ENCODE measurements around the gene FAM89B.

Gene FAM89B

GRCh38 chr11:65576232-65576866 lies 4.0 kb downstream of the FAM89B start:
- no peaks in the 10 kb centered on the region for H3K9me2 ChIP-seq (replicated peaks; ENCODE audit: insufficient read depth, low read length)
- no peaks in the 10 kb centered on the region for H4K20me1 ChIP-seq (ENCODE audit: insufficient read depth, low read length)
- H3K4me1 ChIP-seq (ENCODE audit: low read length): peaks cover 28% of the 10 kb centered on the region
- peaks cover 36% of the 10 kb centered on the region for H3F3A ChIP-seq (ENCODE audit: insufficient read depth, low read length)
- peak overlapping the region; percentile 87 for H3K9ac ChIP-seq (ENCODE audit: low read length)
- DNase-seq: peak; percentile 19
- H2AFZ ChIP-seq (ENCODE audit: low read length): no peak overlapping the region
- peak overlapping the region; percentile 63 for H3K27ac ChIP-seq (ENCODE audit: low read length)
- peak overlapping the region; percentile 98 for H3K4me2 ChIP-seq (ENCODE audit: low read depth, low read length)
- H3K4me3 ChIP-seq (ENCODE audit: low read length): peak overlapping the region; percentile 91
- TF ChIP-seq EZH2 (optimal IDR thresholded peaks at IDR 0.05; ENCODE audit: low read depth, low read length) (no peak), CTCF (IDR thresholded peaks at IDR 0.05; ENCODE audit: low read length) (no peak)
- no peaks in the 10 kb centered on the region for H3K27me3 ChIP-seq (replicated peaks; ENCODE audit: insufficient read depth, low read length)
- no peaks in the 10 kb centered on the region for H3K9me3 ChIP-seq (replicated peaks; ENCODE audit: insufficient read depth, low read length)
- H3K36me3 ChIP-seq (replicated peaks; ENCODE audit: insufficient read depth, low read length): no peaks in the 10 kb centered on the region
- H3K79me2 ChIP-seq (ENCODE audit: low read length): peaks cover 69% of the 10 kb centered on the region

- peaks cover 20% of the 10 kb centered on the region for H3K4me1 ChIP-seq (ENCODE audit: low read length)
- H3K36me3 ChIP-seq (replicated peaks; ENCODE audit: insufficient read depth, low read length): no peaks in the 10 kb centered on the region
- H3K9me3 ChIP-seq (replicated peaks; ENCODE audit: insufficient read depth, low read length): no peaks in the 10 kb centered on the region
- H2AFZ ChIP-seq (ENCODE audit: low read length): no peak overlapping the region
- H3K9ac ChIP-seq (ENCODE audit: low read length): peak overlapping the region; percentile 87
- peak; percentile 30 for DNase-seq
- no peaks in the 10 kb centered on the region for H3K27me3 ChIP-seq (replicated peaks; ENCODE audit: insufficient read depth, low read length)
- peaks cover 62% of the 10 kb centered on the region for H3K79me2 ChIP-seq (ENCODE audit: low read length)
- no peaks in the 10 kb centered on the region for H4K20me1 ChIP-seq (ENCODE audit: insufficient read depth, low read length)
- peaks cover 28% of the 10 kb centered on the region for H3F3A ChIP-seq (ENCODE audit: insufficient read depth, low read length)
- no peaks in the 10 kb centered on the region for H3K9me2 ChIP-seq (replicated peaks; ENCODE audit: insufficient read depth, low read length)
- peak overlapping the region; percentile 98 for H3K4me2 ChIP-seq (ENCODE audit: low read depth, low read length)
- H3K4me3 ChIP-seq (ENCODE audit: low read length): peak overlapping the region; percentile 91
- TF ChIP-seq CTCF (IDR thresholded peaks at IDR 0.05; ENCODE audit: low read length) (no peak), EZH2phosphoT487 (IDR thresholded peaks at IDR 0.05; ENCODE audit: low read length) (no peak), EZH2 (optimal IDR thresholded peaks at IDR 0.05; ENCODE audit: low read depth, low read length) (no peak)
- H3K27ac ChIP-seq (ENCODE audit: low read length): peak overlapping the region; percentile 63
Observed at GRCh38 chr11:65576867-65577755, 4.8 kb downstream of the FAM89B start.

- Histone ChIP-seq H3K4me3 (ENCODE audit: low read length) (peak overlapping the region; percentile 91; the same call in 1 of the 2 replicates), H3K9me2 (replicated peaks; ENCODE audit: insufficient read depth, low read length) (no peaks in the 10 kb centered on the region), H3K79me2 (ENCODE audit: low read length) (peaks cover 61% of the 10 kb centered on the region), H3K4me1 (ENCODE audit: low read length) (peaks cover 20% of the 10 kb centered on the region), H3K9me3 (replicated peaks; ENCODE audit: insufficient read depth, low read length) (no peaks in the 10 kb centered on the region), H3F3A (ENCODE audit: insufficient read depth, low read length) (peaks cover 26% of the 10 kb centered on the region), H3K27me3 (replicated peaks; ENCODE audit: insufficient read depth, low read length) (no peaks in the 10 kb centered on the region), H4K20me1 (ENCODE audit: insufficient read depth, low read length) (no peaks in the 10 kb centered on the region), H3K27ac (ENCODE audit: low read length) (peak overlapping the region; percentile 63; the same call in 1 of the 2 replicates), H3K36me3 (replicated peaks; ENCODE audit: insufficient read depth, low read length) (no peaks in the 10 kb centered on the region), H3K4me2 (ENCODE audit: low read depth, low read length) (peak overlapping the region; percentile 98; the same call in 1 of the 2 replicates), H3K9ac (ENCODE audit: low read length) (peak overlapping the region; percentile 87; the same call in 1 of the 2 replicates), H2AFZ (ENCODE audit: low read length) (no peak overlapping the region)
- no peak for DNase-seq
- no peak for TF ChIP-seq EZH2 (optimal IDR thresholded peaks at IDR 0.05; ENCODE audit: low read depth, low read length)
- no peak for TF ChIP-seq EZH2phosphoT487 (IDR thresholded peaks at IDR 0.05; ENCODE audit: low read length)
- no peak for TF ChIP-seq CTCF (IDR thresholded peaks at IDR 0.05; ENCODE audit: low read length)
Observed at GRCh38 chr11:65577756-65578109, 5.4 kb downstream of the FAM89B start.

Measured in MM.1S (cell line).